Esophagus muscularis mucosa (tissue), 3 donors: ENCODE results near the gene AQP6.

ENCODE experiments used
- CTCF ChIP-seq, 3 experiments: fragments of 200-600 bp in 2 of 3; fragments of 450-650 bp in 1 of 3; sonication (generic) in 2 of 3; IDR thresholded peaks; one replicate each; pipeline ENCODE4 v1.5.1; 2017 to 2019; ENCODE audit warnings: antibody characterized with exemption in 3 of 3, mild to moderate bottlenecking in 2 of 3, moderate library complexity in 1 of 3
- POLR2A ChIP-seq: fragments of 450-650 bp; IDR thresholded peaks from one replicate; pipeline ENCODE4 v1.6.1; 2017; ENCODE audit warnings: antibody characterized with exemption, moderate library complexity, mild to moderate bottlenecking, low read depth
- POLR2AphosphoS5 ChIP-seq, 2 donors: sonication (generic); formaldehyde crosslinking; IDR thresholded peaks; one replicate each; pipeline ENCODE4 v1.6.1; 2017; ENCODE audit warnings: antibody characterized with exemption in 2 of 2

GRCh38 chr12:50003595-50003994 lies 30.8 kb downstream of the AQP6 start:
- TF ChIP-seq CTCF (IDR thresholded peaks at IDR 0.05) (no peak), POLR2AphosphoS5 (IDR thresholded peaks at IDR 0.05) (no peak), POLR2A (no peak)
